ENCODE results near the gene PLEKHM1.

Gene PLEKHM1

DNA sequence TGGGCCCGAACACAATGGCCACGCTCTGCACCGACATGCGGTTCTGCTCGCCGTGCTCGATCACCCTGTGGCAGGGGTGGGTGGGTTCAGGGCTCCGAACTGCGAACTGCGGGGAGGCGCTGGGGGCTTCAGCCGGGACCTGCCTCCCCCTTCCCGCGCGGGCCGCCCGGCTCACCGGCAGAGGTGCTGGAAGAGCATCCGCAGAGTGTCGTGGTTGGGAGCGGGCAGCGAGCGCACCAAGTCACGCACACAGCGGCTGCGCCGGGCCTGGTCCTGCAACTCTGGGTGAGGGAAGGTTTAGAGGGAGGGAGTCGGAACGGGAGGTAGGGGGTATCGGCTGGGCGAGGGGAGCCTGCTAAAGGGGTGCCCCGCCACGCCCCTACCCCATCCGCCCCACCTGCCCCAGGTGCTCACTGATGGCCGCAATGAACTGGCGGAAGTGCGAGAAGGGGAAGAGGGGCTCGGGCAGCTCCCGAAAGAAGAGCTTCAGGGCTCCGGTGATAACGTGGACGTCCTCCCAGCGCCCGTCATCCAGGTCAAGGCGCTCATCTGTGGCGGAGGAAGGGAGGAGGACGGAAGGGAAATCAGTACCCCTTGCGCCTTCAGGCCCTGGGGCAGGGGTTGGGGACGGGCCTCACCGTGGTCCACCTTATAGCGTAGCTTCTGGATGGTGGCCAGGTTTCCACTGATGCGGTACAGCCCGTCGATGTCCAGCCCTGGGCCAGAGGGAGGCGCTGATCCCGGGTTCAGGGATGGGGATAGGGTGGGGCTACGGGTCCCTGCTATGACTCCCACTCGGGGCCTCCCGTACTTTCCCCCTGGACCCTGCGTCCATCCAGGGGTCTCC lies 94.7 kb downstream of the PLEKHM1 start:
- DNase-seq, result no peak

DNA sequence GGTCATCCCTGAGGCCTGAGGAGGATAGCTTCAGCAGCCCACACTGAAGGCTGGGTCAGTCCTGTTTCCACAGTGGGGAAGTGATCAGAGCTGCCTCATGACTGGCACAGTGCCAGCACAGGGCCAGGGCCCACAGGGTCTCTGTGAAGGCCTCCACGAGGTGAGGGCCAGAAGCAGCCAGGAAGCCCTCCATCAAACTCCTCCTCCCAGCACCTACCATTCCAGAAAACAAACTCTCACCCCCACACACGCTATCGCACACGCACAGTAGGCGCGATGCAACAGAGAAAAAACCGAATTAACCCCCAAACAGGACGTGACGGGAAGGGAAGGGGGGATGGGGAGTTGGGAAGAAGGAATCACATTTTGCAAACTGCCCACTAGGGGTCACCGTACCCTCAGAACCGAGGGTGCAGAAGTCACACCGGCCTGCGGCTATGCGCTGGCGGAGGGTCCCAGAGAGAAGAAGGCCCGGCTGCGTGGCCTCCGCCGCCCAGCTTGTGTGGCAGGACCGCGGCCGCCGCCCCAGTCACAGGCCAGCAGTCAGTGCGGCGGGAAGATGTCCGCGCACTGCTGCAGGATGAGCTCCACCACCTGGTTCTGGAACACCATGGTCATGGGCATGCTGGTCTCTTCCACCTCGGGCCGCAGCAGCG lies 95.5 kb downstream of the PLEKHM1 start:
- peak; percentile 45 to 90 for DNase-seq

DNA sequence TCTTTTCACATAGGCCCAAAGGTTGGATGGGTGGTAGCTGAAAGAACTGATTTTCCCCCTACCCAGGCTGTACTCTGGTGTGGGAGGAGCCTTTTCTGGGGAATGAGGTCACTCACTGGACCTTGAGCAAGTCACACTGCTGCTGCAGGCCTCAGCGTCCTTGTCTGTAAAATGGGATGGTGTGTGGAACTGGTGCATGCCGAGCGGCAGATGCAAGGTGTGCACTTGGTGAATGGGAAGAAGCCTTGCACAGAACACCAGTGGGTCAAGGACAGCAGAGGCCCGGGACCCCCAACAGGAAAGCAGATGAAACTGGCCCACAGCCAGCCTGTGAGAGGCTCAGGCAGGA lies 96.0 kb downstream of the PLEKHM1 start:
- no peak for DNase-seq

DNA sequence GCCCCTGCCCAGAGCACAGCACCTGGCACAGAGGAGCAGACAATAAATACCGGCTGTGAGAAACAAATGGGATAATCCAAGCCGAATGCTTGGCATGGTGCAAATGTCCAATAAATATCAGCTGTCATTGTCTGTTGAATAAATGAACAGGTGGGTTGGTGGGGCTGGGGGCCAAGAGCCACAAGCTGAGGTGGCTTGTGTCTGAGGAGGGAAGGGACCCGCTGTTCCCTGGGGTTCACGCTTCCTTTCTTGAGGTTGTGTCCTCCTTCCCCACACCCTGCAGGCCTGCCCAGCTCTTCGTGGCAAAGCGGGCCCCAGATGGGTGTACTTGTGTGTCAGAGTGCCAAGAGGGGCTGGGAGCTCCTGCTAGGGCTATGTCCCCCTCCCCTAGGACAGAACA lies 96.4 kb downstream of the PLEKHM1 start:
- DNase-seq, result no peak

DNA sequence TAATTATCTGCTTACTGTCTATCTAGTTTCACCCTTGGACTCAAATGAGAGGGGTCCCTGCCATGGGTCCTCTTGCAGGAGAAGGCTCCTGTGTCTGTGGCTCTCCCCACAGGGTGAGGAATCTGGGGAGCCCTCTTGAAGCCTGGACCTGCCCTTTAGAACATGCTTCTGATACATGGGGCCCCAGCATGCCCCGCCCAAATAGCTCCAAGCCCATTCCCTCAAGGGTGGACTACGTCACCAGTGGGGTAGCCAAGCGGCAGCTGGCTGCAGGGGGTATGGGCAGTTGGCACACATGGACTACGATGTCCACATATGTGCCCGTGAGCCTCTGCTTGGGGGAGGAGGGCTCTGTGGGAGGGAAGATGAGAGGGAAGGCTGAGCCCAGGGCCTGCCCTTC lies 97.1 kb downstream of the PLEKHM1 start:
- DNase-seq, result no peak

DNA sequence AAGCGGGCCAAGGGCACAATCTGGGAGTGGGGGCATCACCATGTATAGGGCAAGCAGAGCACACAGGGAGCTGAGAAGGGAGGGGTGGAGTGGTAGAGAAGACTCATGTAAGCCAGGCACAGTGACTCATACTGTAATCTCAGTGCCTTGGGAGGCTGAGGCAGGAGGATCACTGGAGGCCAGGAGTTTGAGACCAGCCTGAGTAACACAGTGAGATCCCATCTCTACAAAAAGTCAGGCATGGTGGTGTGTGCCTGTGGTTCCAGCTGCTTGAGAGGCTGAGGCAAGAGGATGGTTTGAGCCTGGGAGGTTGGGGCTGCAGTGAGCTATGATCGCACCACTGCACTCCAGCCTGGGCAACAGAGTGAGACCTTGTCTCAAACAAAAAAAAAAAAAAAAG lies 98.6 kb downstream of the PLEKHM1 start:
- no peak for DNase-seq

DNA sequence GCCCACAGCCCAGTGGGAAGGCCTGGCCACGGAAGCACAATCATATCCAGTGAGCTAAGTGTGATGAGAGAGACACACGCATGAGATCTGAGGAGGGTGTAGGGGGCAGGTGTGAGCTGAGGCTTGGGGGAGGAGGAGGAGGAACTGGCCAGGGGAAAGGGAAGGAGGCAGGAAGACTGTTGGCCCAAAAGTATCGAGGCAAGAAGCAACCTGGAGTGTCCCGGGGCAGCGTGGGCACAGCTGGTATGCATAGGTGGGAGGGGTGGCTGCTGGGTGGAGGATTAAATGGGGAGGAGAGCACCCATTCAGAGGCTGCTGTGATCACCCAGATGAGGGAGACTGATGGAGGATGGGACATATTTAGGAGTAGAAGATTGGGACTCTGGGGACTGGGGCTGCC lies 99.2 kb downstream of the PLEKHM1 start:
- DNase-seq, result no peak

DNA sequence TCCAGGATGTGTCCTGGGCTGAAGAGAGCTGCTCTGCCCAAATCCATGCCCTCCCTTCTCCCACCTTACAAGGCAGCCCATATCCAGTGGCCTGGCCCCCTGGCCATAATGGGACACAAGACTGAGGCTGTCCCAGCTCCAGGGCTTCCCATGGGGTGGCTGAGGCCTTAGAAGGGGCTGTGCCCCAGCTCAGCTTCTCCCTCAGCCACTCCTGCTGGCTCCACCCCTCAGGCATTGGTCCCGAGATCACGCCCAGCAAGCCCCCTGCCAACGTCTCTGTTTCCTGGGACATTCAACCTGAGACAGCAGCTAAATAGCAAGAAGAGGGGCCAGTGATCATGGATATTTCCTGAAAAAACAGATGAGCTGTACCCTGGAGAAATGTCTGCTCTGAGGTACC lies 101.2 kb downstream of the PLEKHM1 start:
- DNase-seq, result no peak

DNA sequence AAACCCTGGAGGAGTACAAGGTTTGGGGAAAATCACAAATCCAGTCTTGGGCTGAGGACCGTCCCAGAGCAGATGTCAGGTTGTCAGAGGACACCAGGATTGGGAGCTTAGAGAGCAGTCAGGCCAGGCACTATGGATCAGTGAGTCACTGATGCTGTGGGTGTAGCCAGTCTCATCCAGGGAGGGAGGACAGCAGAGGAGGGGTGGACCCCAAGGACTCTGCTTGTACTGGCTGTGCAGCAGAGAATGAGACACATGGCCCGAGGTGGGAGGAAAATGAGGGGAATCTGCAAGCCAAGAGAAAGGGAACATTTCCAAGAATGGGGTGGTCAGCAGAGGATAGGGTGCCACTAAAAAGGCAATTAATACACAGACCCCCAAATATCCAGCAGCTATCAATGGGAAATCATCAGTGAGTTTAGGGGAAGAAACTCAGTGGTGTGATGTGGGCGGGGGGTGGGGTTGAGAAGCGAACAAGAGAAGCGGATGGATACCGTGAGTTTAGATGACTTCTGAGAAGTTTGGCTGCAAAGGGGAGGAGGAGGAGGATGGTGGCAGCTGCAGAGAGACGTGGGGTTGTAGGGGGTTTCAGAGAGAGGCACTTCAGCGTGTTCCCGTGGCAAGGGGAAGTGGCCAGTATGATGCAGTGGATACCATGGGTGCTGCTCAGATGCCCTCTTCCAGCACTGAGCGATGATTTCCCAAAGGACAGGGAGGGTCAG lies 101.8 kb downstream of the PLEKHM1 start:
- no peak for DNase-seq

DNA sequence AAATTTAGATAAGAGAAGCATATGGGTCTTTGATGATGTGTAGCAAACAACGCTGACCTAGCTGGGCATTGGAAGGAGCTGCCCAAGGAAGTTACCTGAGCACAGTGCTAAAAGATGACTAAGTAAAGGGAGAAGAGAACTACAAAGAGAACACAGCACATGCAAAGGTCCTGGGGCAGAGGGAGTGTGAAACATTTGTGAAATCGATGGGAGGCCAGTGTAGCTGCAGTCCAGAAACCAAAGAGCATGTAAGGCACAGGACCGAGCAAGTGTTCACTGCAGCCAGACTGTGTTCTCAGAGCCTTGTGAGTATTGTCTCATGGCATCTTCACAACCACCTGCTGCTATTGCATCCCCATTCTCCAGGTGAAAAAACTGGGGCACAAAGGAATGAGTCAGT lies 102.8 kb downstream of the PLEKHM1 start:
- DNase-seq, result no peak

DNA sequence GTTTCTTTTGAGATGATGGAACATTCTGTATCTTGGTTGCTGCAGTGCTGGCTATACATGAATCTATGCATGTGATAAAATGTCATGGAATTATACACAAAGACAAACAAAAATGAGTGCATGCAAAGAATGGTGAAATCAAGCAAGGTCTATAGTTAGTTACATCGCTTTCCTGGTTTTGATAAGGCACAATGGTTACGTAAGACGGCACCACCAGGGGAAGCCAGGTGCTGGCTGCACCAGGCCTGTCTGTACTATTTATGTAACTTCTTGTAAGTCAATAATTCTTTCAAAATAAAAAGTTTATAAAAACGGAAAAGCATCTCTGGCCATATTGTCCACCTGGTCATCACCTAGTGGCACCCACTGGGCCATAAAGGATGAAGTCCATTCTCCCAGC lies 104.3 kb downstream of the PLEKHM1 start:
- no peak for DNase-seq
